Measurements from ENCODE around the gene ALKBH2.

Gene ALKBH2

DNA sequence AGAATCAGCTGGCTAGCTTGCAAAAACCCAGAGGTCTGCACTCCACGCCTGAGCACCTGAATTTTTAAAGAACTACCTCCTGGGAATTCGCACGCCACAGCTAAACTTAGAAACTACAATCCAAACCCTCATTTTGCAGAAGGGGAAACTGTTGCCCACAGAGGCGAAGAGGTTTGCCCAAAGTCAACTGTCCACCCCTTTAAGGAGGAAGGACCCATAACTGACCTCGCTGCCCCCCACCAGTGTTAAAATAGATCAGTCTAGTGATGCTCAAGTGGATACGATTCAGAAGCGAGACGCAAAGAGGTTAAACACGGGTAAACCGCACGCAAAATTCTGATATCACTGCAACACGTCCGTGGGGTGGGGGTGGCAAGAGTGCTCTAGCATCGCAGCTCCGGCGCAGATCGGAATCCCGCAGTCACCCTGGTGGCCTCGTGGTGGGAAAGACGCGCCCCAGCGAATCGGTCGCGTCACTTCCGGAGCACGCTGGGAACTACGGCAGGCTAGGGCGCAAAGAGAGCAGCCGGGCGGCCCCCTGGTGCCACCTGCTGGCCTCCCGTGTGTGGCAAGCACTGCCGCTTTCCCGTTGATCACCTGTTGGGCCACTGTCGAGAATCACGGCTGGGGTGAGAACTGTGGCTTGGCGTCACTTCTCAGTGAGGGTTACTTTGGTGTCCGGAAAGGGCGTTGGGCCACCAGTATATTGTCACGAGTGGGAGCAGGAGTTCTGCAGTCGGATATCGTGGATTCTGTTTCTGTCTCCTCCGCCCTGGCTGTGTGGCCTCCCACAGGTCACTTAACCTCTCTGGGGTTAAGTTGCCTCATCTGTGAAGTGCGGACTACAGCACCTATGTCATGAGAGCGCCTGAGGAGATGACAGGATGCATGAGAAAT lies at the start of gene ALKBH2:
Gene ALKBH2 (minus strand): TSS at position 451 of the 897 bp plus-strand sequence. CDS start 686 bp downstream, outside the sequence.
- in situ Hi-C loops (cut with HindIII; ENCODE audit: low sequenced_read_pairs): no loop called here

DNA sequence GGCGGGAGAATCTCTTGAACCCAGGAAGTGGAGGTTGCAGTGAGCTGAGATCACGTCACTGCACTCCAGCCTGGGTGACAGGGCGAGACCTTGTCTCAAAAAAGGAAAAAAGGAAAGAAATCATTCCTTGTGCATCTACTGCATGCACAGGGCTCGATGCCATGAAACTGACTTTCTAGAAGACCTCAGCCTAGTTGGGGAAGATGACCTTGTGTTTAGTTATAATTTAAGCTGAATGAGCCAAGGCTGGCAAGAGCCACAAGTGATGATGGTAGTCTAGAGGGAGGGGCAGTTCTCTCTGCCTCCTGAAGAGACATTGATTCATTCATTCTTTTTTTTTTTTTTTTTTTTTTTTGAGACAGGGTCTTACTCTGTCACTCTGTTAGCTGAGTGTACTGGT lies 47.3 kb upstream of the ALKBH2 start:
- in situ Hi-C loops (cut with HindIII; ENCODE audit: low sequenced_read_pairs): no loop called here

GRCh38 chr12:109139791-109140190 lies 46.5 kb upstream of the ALKBH2 start:
- in situ Hi-C loops (cut with HindIII; ENCODE audit: low sequenced_read_pairs): no loop called here

DNA sequence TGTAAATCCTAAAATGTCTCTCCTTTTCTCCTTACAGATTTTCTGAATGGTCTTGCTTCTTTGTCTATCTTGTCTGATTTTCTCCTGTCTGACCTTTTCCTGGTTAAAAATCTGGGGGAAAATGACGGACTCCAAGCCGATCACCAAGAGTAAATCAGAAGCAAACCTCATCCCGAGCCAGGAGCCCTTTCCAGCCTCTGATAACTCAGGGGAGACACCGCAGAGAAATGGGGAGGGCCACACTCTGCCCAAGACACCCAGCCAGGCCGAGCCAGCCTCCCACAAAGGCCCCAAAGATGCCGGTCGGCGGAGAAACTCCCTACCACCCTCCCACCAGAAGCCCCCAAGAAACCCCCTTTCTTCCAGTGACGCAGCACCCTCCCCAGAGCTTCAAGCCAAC lies 46.1 kb upstream of the ALKBH2 start:
- in situ Hi-C loops (cut with HindIII; ENCODE audit: low sequenced_read_pairs): no loop called here

GRCh38 chr12:109137055-109137454 lies 43.8 kb upstream of the ALKBH2 start:
- in situ Hi-C loops (cut with HindIII; ENCODE audit: low sequenced_read_pairs): no loop called here

GRCh38 chr12:109134186-109134917 lies 41.1 kb upstream of the ALKBH2 start:
- in situ Hi-C loops (cut with HindIII; ENCODE audit: low sequenced_read_pairs): no loop called here

DNA sequence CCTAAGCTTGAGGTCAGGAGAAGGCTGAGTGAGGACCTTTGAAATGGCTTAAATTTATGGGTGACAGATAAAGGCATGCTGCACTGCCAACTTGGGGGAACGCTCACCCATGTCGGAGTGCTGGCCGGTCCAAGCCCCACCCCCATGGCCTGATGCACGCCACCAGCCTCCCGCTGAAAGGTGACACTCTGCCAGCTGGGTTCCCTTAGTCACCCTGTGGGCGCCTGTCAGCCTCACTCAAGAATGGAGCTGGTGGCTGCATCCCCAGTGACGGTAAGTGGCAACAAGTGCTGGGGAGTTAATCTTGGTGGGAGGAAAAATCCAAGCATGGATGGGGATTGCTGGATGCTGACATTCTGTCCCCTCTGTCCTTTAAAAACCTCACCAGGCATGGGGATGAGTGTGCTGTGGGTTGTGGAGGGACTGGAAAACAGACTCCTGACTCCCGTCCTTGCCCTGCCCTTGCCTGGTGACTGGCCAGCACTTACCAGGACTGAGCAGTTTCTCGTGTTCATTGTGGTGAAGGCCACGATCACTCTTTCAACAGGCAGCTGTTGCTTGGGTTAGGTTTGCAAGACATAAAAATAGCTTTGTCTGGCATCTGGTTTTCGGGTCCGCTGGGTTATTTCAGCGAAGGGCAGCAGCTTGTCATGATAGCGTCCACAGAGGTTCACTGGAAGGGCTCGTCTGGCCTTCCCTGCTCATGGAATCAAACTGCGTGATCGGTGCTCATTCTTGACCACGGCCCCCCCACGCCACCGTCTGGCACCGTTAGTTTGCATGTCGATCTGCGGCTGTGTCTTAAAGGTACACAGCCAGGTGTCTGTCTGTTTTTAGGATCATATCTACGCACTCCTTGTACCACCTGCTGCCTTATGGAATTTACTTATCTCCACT lies 38.1 kb upstream of the ALKBH2 start:
- in situ Hi-C loops (cut with HindIII; ENCODE audit: low sequenced_read_pairs): no loop called here

DNA sequence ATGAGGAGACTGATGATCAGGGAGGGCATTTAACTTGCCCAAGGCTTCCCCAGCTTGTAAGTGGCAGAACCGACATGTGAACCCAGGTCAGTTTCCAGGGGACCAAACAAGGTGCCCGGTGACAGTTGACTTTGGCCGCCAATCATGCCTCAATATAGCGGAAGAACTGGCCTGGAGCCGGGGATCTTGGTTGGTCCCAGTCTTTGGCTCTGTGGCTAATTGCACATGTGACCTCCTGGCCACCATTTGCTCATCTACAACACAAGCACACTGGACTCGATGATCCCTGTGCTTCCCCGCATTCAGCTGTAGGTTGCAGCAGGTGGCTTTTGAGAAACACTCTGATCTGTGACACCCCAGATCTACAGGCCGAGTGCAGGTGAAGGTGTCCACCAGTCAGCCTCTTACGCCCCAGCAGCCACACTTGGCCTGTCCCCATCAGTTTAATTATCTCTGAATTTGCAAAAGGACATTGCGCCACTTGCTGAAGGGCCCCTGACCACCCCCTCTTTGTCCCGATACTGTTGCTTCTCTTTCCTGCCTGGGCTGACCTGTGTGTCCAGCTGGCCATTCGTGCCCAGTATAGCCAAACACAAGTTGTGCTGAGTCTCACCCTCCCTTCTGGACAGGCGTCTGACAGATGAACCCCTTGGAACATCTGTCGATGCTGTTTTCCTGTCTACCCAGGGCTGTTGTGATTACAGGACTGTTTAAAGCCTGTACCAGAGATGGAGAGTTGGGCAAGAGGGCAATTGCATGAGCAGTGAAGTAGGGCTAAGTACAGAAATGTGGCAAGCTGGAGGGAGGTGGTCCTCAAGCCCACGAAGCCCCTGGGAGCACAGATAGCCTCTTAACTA lies 37.3 kb upstream of the ALKBH2 start:
- in situ Hi-C loops (cut with HindIII; ENCODE audit: low sequenced_read_pairs): no loop called here

- in situ Hi-C loops (cut with HindIII; ENCODE audit: low sequenced_read_pairs): no loop called here
These were observed 34.4 kb upstream of the ALKBH2 start for GRCh38 chr12:109127533-109128242.

DNA sequence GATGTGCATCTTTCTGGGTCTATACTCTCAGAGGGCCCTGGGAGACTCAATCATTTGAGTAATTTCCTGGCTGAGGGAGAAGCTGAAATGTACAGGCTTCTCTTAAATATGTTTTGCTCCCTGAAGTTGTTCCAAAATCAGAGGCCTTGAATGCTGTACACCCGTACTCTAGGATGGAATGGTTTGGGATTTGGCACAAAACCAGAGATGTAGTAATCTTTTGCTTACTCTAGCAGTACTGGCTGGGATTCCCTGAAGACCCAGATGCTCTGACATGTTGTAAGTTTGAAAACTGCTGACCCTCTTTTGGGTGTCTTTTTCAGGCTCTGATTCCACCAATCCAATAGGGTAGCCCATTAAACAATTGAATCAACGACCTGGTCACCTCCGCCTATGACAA lies 33.5 kb upstream of the ALKBH2 start:
- in situ Hi-C loops (cut with HindIII; ENCODE audit: low sequenced_read_pairs): no loop called here

DNA sequence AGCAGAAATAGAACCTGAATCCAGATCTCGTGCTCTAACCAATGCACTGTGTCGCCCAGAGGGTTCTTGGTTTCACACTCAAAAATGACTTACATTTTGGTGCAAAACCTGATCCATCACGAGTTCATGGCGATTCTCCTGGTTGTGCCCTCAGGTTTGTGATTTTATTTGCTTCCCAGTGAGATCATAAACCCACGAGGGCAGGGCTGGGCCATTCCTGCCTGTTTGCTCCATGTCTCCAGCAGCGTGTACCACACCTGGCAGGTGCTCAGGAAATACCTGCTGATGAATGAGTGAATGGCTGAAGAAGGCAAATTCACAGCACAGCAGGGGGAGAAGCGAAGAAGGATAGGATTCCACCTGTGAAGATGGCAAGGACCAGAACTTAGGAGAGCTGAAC lies 32.5 kb upstream of the ALKBH2 start:
- in situ Hi-C loops (cut with HindIII; ENCODE audit: low sequenced_read_pairs): no loop called here

GRCh38 chr12:109124878-109125648 lies 31.8 kb upstream of the ALKBH2 start:
- in situ Hi-C loops (cut with HindIII; ENCODE audit: low sequenced_read_pairs): no loop called here

- in situ Hi-C loops (cut with HindIII; ENCODE audit: low sequenced_read_pairs): no loop called here
These were observed 28.1 kb upstream of the ALKBH2 start for GRCh38 chr12:109121346-109121880.

GRCh38 chr12:109120557-109120956 lies 27.3 kb upstream of the ALKBH2 start:
- in situ Hi-C loops (cut with HindIII; ENCODE audit: low sequenced_read_pairs): no loop called here

DNA sequence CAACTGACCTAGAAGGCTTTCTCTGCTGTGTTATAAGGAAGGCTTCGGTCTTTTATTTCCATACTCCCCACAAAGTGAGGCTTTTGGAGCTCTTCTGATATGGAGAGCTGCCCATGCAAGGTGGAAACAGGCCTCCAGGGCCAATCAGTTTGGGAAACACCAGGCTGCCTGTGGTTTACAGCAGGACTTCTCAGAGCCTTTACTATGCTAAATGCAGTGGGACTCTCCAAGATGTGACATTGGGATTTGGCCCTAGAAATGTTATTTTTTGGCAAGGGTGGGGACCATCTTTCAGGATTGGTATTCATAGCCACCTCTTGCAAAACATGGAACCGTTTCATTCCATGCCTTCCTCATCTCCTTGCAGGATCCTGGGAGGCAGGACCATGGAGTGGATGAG lies 26.8 kb upstream of the ALKBH2 start:
- in situ Hi-C loops (cut with HindIII; ENCODE audit: low sequenced_read_pairs): no loop called here

DNA sequence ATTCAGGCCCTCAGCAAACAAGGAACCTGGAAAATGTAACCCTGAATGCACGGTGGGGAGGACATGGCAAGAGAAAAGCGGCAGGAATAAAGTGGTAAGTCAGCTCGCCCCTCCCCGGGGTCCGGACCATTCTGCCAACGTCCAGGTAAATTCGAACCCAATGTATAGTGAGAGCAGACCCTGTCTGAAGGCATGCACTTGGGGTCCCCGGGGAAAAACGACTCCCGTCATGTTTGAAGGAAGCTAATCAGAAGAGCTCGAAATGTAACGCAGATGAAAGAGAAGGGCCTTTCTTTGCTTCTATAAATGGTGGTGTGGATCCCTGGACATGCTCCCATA lies 23.3 kb upstream of the ALKBH2 start:
- in situ Hi-C loops (cut with HindIII; ENCODE audit: low sequenced_read_pairs): no loop called here

- in situ Hi-C loops (cut with HindIII; ENCODE audit: low sequenced_read_pairs): no loop called here
These were observed 22.7 kb upstream of the ALKBH2 start, which contains the start of gene ACACB for GRCh38 chr12:109115758-109116610. TSS of gene ACACB (plus strand) at chr12:109116587. CDS start at chr12:109139406, 22,819 bp downstream.

DNA sequence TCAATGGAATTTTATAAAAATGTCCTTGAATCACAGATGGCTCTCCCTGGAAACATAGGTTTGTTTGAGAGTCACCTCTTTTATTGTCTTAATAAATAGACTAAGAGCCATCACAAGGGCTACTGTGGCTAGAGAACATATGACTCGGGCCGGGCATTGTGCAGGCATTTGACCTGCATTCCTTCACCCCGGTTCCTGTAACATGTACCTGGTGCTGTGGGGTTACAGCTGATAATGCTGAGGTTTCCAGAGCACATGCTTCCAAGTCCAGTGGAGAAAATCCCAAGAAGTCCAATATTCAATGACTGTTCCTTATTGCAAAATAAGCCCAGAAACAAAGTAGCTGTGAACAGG lies 22.1 kb upstream of the ALKBH2 start:
- in situ Hi-C loops (cut with HindIII; ENCODE audit: low sequenced_read_pairs): no loop called here

Data from DLD1 (cell line).